ENCODE results near the gene ANXA7. TPM values are rescaled to one million over a fixed set of nuclear protein-coding genes. Genes with fewer than 3 reads are reported as not detected.

The ANXA7 gene
- total and polyA plus RNA-seq, 2 donors (not counting 3 experiments of a cell fraction or from before 2014, with no cell fraction given), result 56.5 to 81.6 TPM

- dilution Hi-C loops (cut with MboI; ENCODE audit: extremely low pct_ligation_motif_present, low sequenced_read_pairs), result no loop called here
- BruUV-seq (replicated peaks), result no TSS peak
- no peak overlapping the region for H3K4me2 ChIP-seq (ENCODE audit: insufficient read depth, low read length)
- H3K9me1 ChIP-seq (replicated peaks; ENCODE audit: control insufficient read depth, extremely low read depth, insufficient read depth, low read length), result no peaks in the 10 kb centered on the region
- TF ChIP-seq POLR2A (IDR thresholded peaks at IDR 0.05; ENCODE audit: low read depth, low read length) (no peak), POLR2AphosphoS5 (IDR thresholded peaks at IDR 0.05; ENCODE audit: insufficient read depth, low read depth, low read length) (no peak), GATA2 (IDR thresholded peaks at IDR 0.05; ENCODE audit: insufficient read depth, insufficient read length, low read depth, low read length) (no peak), FOS (IDR thresholded peaks at IDR 0.05; ENCODE audit: borderline replicate concordance, insufficient read depth, low read length) (no peak), EZH2 (IDR thresholded peaks at IDR 0.05; ENCODE audit: borderline replicate concordance, low read depth, low read length, severe bottlenecking) (no peak), MAX (IDR thresholded peaks at IDR 0.05; ENCODE audit: insufficient read depth, insufficient read length) (no peak), CTCF (IDR thresholded peaks at IDR 0.05; ENCODE audit: extremely low read depth in 1 of 2, insufficient read depth in 1 of 2, low read depth in 1 of 2, low read length in 2 of 2) (no peak), JUN (IDR thresholded peaks at IDR 0.05; ENCODE audit: borderline replicate concordance, insufficient read depth, insufficient read length, low read depth) (no peak)
- no peaks in the 10 kb centered on the region for H3K4me1 ChIP-seq (ENCODE audit: control insufficient read depth, extremely low read depth, insufficient read depth, low read length)
- H3K27me3 ChIP-seq (ENCODE audit: control insufficient read depth in 2 of 2, insufficient read depth in 2 of 2, low read length in 2 of 2), result no peaks in the 10 kb centered on the region
- H3K27ac ChIP-seq (ENCODE audit: insufficient read depth, low read depth, low read length), result no peak overlapping the region
- DNase-seq (ENCODE audit: low read depth, low spot score) (no peak), FAIRE-seq (no peak)
- H3K9me3 ChIP-seq (replicated peaks; ENCODE audit: control insufficient read depth, insufficient read depth, low read length), result no peaks in the 10 kb centered on the region
- H3K36me3 ChIP-seq (ENCODE audit: control insufficient read depth in 2 of 2, extremely low read depth in 1 of 2, insufficient read depth in 2 of 2, low read length in 2 of 2), result peaks cover 0 to 12% of the 10 kb centered on the region in 2 experiments
- intact Hi-C loops (cut with micrococcal nuclease), result no loop called here
- ChIA-PET POLR2A (no interaction called here), CTCF (no interaction called here)
- H3K4me3 ChIP-seq (replicated peaks in 1 of 3; ENCODE audit: insufficient read depth in 1 of 3, low read depth in 1 of 3, low read length in 3 of 3), result no peak overlapping the region
- no peak overlapping the region for H3K9ac ChIP-seq (replicated peaks; ENCODE audit: extremely low read depth, insufficient read depth, low read length)
- no peaks in the 10 kb centered on the region for H3K79me2 ChIP-seq (ENCODE audit: control insufficient read depth, insufficient read depth, low read length)
- H2AFZ ChIP-seq (ENCODE audit: low read depth, low read length), result no peak overlapping the region
- H4K20me1 ChIP-seq (replicated peaks; ENCODE audit: control insufficient read depth, extremely low read depth, insufficient read depth, low read length), result no peaks in the 10 kb centered on the region
These were observed 37.2 kb downstream of the ANXA7 start for GRCh38 chr10:73376679-73377078.

All from endothelial cell of umbilical vein (primary cell).